Brain microvascular endothelial cell (primary cell): ENCODE results near the gene PAX7.

Experiments
- DNase-seq: peaks from one replicate; pipeline ENCODE4 v3.0.0-alpha.2; 2020
- H3K27ac ChIP-seq: fragments of 250-450 bp; sonication (Bioruptor Pico); 2 replicates; pipeline ENCODE4 v1.5.1; 2020; ENCODE audit warnings: mild to moderate bottlenecking, moderate library complexity
- H3K27me3 ChIP-seq: fragments of 250-450 bp; sonication (Bioruptor Pico); replicated peaks from 2 replicates; pipeline ENCODE4 v1.5.1; 2020; ENCODE audit warnings: mild to moderate bottlenecking
- H3K36me3 ChIP-seq: fragments of 250-450 bp; sonication (Bioruptor Pico); replicated peaks from 2 replicates; pipeline ENCODE4 v1.5.1; 2020; ENCODE audit warnings: mild to moderate bottlenecking
- H3K4me3 ChIP-seq: 2 replicates; pipeline ENCODE4 v1.5.1; 2011; ENCODE audit warnings: low read depth, mild to moderate bottlenecking, control low read depth, low read length, moderate library complexity
- CTCF ChIP-seq: IDR thresholded peaks from 2 replicates; pipeline ENCODE4 v1.5.1; 2011; ENCODE audit warnings: low read depth, mild to moderate bottlenecking, moderate library complexity, low read length, control low read depth, inconsistent platforms; ENCODE audit errors: missing control alignments
- in situ Hi-C: cut with HindIII; loops from 2 replicates; pipeline ENCODE4 v1.10.0; 2017; ENCODE audit warnings: low sequenced_read_pairs, low pct_ligation_motif_present

PAX7 gene

GRCh38 chr1:18711536-18712251 is 81.0 kb downstream of the PAX7 start:
- Histone ChIP-seq H3K4me3 (no peak overlapping the region), H3K27me3 (peaks cover 14% of the 10 kb centered on the region), H3K36me3 (no peaks in the 10 kb centered on the region), H3K27ac (no peak overlapping the region)
- TF ChIP-seq CTCF: no peak
- no peak for DNase-seq
- in situ Hi-C loops: no loop called here

- H3K36me3 ChIP-seq: no peaks in the 10 kb centered on the region
- H3K27ac ChIP-seq: no peak overlapping the region
- in situ Hi-C loops: no loop called here
- H3K27me3 ChIP-seq: peaks cover 19% of the 10 kb centered on the region
- DNase-seq: no peak
- H3K4me3 ChIP-seq: no peak overlapping the region
- no peak for TF ChIP-seq CTCF
These were observed 81.6 kb downstream of the PAX7 start for GRCh38 chr1:18712252-18712600.

- TF ChIP-seq CTCF: no peak
- peaks cover 31% of the 10 kb centered on the region for H3K27me3 ChIP-seq
- in situ Hi-C loops: no loop called here
- H3K27ac ChIP-seq: no peak overlapping the region
- no peaks in the 10 kb centered on the region for H3K36me3 ChIP-seq
- no peak for DNase-seq
- no peak overlapping the region for H3K4me3 ChIP-seq
These were observed 83.9 kb downstream of the PAX7 start for GRCh38 chr1:18714404-18715175.

DNA sequence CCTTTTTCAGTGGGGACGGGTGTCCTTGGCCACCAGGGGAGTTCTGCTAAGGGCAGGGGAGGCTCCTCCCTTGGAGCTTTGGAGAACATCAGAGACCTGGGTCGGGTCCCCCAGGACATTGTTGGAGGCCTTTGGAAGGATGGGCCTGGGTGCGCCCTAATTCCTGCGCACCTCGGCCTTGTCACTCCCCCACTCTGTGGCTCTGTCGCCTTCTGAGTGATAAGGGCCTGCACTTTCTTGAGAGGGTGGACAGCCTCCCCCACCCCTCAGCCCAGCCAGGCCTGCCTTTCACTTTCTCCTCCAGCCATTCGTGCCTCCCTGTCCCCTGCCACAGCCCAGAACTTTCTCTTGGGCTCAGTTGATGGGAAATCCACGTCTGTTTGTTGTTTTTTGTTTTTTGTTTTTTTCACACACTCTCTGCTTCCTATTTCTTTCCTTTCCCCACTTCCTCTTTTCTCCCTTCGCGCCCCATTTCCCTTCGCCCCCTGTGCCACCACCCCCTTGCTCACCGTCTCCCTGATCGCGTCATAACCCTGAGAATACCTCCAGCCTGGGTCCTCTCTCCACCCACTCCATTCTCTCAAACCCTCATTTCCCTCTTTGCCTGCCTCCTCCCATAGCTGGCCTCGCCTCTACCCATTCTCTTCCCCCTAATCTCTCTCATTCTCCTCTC is 85.6 kb downstream of the PAX7 start:
- peaks cover 31% of the 10 kb centered on the region for H3K27me3 ChIP-seq

More for the DNA sequence above, 85.6 kb downstream of the PAX7 start:
- no peak overlapping the region for H3K4me3 ChIP-seq
- no peaks in the 10 kb centered on the region for H3K36me3 ChIP-seq
- no peak for TF ChIP-seq CTCF
- no peak for DNase-seq
- in situ Hi-C loops: no loop called here
- no peak overlapping the region for H3K27ac ChIP-seq
